ENCODE results near the gene MT1G.
"Not testable (repeated sequence)": the region's sequence is repeated elsewhere in the genome, so short reads cannot be mapped to it uniquely, and the experiment has no call there.

Gene MT1G

DNA sequence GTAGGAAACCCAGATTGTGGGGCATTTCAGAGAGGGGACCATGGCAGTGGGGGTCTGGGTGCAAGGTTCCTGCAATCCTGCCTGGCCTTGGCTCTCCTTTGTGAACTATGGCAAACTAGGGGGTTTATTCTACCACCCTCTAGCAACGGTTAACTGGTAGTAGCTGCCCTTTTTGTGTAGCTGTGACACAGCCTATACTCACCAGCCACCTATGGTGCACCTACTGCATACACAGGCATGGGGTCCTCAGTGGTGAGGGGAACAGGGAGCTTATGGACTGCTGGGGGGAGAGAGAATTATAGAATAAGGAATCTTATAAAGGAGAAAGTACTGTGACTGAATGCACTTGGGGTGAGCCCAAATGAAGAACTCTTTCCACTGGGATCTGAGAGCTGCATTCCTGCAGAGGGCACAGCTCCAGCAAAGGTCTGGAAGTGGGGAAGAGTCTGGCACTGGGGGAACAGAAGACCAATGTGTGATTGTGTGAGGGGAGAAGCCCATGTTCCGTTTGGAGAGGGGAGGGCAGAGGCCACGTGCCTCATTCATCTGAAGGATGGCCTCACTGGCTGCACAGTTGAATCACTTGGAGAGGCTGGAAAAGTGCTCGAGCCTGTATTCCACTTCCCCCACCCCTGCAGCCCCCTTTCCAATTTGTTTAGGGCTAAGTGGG, 16.5 kb upstream of the MT1G start:
- DNase-seq: no peak

DNA sequence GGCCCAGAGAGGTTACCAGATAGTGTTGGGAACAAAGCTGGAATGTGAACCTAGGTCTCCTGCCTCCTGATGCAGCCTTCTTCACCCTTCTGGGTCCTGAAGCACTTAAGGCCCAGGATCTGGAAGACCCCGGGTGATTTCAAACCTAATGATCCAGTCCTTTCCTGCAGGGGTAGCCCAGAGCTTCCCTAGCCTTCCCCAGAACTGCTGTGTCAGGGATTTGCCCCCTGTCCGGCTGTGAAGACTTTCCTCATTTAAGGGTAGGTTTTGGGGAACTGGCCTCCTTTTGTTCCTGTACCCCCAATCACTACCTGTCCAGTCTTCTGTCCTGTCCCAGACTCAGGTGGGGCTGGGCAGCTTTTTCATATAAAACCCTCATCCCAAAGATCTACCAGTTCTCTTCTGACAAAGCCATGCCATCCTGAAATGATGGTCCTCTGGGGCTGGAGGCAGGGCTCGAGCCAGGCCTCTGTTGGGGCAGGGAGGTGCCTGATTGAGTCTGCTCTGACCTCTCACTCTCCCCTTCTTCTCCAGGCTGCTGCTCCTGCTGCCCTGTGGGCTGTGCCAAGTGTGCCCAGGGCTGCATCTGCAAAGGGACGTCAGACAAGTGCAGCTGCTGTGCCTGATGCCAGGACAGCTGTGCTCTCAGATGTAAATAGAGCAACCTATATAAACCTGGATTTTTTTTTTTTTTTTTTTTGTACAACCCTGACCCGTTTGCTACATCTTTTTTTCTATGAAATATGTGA, 15.7 kb upstream of the MT1G start:
- no peak for DNase-seq

DNA sequence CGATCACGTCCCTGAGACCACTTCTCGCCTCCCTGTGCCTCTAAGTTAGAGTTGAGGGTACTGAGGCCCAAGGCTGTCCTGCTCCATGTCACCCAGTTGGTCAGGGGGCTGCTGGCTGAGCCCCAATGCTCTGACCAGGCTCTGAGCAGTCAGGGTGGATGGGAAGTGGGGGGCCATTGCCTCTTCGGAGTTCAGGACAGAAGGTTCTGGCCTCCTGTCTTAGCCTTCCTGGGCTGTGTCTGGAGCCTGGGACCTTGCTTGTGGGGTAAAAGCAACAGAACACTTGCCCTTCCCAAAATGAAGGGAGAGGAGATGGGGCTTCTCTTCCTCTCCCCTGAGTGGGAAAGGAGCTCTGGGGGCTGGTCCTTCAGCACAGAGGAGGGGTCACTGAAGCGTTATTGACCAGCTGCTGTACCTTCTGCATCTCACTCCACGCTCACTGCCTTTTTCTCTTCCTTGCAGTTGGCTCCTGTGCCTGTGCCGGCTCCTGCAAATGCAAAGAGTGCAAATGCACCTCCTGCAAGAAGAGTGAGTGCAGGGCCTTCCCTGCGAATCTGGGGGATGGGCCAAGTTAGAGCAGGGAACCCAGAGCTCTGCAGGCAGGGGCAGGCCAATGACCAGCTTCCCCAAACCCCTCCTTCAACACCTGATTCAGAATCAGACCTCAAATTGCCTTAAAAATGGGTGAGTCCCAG, 15.0 kb upstream of the MT1G start:
- DNase-seq: no peak

DNA sequence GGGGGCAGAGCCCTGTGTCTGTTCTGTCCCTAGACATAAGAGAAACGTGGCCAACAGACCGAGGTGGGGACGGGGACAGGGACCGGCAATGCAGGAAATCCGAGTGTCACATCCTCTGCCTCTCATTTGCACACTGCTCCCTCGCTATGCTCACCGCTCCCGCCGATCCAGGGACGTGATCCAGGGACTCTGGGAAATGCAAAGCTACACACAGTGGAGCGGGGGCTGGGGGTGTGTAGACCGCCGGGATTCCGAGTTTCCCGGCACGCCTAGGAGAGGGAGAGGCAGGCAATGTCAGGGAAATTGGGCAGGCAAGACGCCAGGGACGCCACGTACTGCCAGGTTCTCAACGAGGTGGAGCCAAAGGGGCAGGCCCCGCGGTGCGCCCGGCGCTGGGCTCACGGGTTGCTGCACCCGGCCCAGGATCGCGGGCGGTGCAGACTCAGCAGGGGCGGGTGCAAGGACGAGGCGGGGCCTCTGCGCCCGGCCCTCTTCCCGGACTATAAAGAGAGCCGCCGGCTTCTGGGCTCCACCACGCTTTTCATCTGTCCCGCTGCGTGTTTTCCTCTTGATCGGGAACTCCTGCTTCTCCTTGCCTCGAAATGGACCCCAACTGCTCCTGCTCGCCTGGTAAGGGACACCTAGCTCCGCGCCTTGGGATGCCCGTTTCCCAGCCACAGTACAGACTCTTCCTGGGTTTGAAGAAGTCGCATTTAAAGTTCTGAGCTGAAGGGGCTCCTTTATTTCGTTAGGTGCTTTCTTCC, 14.3 kb upstream of the MT1G start, which contains the start of gene MT1X:
MT1X (plus strand) TSS at position 532 of the 764 bp plus-strand sequence; CDS start at position 603, 71 bp downstream.
- peak; percentile 93 for DNase-seq

DNA sequence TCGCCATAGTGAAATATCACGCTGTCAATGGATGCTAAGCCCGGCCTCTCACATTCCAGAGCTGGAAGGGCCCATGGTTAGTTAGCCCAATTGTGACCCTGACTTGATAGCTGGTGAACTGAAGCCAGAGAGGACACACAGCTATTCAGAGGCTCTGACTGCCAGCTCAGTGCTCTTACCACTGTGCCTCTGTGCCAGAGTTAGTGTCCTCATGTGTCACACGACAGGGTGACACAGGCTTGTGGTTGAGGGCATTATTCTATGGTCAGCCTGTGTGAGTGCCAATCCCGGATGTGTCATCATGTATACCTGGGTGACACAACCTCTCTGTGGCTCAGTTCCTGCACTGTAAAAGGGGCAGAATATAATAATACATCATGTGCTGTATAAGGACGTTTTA, 12.0 kb upstream of the MT1G start:
- DNase-seq: no peak

DNA sequence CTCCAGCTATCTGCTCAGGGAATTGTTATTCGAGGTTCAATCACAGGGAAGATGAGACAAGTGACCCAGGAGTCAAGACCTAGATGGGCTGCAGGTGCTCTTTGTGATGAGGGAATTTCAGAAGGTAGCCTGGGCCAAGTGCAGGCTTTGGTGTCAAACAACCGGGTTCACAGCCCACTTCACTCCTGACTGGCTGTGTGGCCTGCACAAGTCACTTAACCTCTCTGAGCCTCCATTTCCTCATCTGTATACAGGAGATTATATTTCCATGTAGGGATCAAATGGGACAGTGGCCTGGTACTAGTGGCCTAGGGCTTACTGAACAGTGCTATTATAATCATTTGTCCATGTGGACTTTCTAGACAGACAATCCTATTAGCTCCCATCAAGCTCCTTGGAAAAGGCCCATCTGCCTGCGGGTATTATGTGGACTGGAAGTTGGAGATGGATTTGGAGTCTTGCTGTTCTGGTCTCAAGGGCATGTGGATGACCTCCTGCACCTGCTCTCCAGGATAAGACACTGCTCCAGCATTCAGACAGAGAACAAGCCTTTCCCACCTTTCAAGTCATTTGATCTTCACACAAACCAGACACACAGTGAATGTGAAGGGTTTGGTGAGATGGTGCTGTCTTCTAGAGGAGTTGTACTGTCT, 11.3 kb upstream of the MT1G start:
- no peak for DNase-seq

DNA sequence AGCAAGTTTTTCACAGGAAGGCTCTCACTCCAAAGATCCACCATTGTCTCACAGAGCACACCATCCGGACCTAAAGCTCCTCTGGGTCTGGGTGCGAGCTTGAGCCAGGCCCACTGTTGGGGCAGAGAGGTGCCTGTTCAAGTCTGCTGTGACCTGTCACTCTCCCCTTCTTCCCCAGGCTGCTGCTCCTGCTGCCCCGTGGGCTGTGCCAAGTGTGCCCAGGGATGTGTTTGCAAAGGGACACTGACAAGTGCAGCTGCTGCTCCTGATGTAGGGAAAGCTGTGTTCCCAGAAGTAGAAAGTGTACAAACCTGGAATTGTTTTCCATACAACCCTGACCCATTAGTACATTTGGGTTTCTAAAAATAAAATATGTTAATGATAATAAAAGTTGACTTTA, 9.6 kb upstream of the MT1G start:
- DNase-seq: no peak

DNA sequence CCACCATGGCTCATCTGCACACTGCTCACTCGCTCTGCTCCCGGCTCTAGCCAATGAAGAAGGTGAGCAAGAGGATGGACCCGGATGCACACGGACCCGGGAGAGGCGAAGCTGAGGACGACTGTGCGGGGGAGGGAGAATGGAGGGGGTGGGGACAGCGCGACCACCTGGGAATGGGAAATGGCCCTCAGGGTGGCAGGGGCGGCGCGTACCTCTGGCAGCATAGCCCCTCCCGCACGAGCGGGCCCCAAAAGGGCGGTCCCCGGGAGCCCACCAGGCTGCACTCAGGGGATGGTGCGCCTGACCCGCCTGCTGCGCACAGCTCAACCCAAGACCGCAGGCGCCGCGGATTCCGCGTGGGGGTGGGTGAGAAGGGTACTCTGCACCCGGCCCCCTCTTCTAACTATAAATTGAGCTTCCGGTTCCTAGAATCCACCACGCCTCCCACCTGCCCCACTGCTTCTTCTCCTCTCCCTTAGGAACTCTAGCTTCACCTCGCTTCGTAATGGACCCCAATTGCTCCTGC, 7.9 kb upstream of the MT1G start:
- no peak for DNase-seq

DNA sequence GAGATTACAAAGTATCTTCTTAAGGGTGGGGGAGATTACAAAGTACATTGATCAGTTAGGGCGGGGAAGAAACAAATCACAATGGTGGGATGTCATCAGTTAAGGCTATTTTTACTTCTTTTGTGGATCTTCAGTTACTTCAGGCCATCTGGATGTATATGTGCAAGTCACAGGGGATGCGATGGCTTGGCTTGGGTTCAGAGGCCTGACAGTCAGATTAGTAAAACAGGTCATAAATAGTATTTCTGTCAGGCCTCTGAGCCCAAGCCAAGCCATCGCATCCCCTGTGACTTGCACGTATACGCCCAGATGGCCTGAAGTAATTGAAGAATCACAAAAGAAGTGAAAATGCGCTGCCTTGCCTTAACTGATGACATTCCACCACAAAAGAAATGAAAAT, 6.7 kb upstream of the MT1G start:
- DNase-seq: not testable (repeated sequence)

DNA sequence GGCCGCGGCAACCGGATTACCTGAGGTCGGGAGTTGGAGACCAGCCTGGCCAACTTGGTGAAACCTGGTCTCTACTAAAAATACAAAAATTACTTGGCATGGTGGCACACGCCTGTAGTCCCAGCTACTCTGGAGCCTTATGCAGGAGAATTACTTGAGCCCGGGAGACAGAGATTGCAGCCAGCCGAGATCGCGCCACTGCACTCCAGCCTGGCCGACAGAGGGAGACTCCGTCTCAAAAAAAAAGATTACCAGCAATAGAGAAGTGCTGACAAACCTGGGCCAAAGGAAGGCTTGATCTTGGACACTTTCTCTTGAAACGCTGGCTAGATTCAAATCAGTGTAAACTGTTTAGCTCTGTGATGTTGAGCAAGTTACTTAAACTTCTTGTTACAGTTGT, 6.1 kb upstream of the MT1G start:
- DNase-seq: peak; percentile 73

DNA sequence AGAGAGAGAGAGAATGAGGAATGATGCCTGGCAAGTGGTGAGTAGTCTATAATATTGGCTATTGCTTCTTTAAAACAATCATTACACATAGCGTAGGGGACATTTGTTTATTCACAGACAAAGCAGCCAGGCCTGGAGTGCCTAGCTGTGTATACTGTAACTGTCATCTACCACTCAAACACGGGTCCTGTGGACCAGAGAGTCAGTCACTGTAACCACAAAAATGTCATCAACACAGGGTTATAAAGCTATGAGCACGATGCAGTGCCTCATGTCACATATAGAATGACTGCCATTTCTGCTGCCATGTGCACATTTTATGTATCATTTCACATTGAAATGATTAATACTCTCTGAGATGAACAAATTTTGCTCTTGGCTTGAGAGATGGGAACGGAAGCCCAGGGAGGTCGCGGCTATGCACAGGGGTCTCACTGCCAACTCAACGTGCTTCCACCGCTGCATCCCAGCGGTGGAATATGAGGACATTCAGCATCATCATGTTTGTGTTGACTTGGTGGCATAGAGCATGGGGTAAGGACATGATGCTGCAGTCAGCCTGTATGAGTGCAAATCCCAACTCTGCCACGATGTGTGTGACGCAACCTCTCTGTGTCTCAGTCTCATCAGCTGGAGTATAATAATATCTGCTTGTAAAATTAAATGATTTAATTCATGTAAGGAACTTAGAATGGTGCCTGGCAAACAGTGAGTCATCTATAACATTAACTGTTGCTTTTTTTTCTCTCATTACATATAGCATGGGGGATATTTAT, 5.1 kb upstream of the MT1G start:
- no peak for DNase-seq

DNA sequence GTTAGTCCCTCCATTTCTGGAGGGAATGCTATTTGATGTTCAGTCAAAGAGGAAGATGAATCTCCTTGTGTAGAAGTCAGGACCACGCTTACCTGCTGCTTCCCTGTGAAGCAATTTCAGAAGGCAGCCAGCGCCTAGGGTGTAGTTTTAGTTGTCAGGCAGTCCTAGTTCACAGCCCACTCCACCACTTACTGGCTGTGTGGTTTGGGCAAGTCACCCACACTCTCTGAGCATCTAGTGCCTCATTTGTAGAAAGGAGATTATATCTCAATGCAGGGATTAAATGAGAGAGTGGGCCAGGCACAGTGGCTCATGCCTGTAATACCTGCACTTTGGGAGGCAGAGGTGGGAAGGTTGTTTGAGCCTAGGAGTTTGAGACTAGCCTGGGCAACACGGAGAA, 4.3 kb upstream of the MT1G start:
- DNase-seq: not testable (repeated sequence)

DNA sequence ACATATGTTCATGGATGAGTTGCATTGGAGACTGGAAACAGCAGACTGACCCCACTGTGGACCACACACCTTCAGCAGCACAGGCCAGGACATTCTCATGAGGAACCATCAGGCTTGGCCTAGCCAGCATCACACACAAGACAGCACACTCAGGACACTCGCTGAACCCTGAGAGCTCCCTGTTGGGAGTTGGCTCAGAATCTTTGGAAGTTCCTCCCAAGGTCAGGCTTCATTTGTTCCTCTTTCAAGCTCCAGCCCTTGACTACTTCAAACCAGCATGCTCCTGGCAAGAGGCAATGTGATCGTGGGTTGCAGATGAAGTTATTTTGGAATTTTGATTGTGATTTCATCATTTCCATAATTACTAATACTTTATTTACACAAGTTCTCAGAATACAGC, 3.8 kb upstream of the MT1G start:
- DNase-seq: not testable (repeated sequence)

DNA sequence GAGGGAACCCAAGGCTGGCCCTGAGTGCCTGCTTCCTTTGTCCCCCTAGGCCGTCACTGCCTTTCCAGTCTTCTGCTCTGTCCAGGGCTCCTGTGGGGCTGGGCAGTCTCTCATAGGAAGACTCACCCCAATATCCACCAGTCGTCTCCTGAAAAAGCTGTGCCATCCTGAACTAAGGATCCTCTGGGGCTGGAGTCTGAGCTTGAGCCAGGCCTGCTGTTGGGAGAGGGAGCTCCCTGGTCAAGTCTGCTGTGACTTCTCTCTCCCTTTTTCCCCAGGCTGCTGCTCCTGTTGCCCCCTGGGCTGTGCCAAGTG, 2.7 kb upstream of the MT1G start:
- DNase-seq: no peak

DNA sequence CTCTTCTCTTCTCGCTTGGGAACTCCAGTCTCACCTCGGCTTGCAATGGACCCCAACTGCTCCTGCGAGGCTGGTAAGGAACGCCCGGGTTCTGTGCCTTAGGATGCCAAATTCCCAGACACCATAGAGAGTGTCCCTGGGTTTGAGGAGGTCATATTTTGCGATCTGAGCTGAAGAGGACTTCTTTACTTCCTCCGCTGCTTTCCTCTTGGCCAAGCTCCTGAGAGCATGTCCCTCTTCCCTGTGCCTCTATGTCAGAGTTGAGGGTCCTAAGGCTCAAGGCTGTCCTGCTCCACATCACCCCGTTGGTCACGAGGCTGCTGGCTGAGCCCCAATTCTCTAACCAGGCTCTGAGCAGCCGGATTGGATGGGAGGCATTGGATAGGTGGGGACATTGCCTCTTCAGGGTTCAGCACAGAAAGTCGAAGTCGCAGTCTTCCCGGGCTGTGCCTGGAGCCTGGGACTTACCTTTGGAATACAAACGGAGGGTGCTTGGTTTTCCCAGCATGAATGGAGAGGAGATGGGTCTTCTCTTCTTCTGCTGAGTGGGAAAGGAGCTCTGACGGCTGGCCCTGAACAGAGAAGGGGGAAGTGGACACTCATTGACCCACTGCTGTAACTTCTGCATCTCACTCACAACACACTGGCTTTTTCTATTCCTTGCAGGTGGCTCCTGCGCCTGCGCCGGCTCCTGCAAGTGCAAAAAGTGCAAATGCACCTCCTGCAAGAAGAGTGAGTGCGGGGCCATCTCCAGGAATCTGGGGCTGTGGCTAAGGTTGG, 2.2 kb upstream of the MT1G start:
- DNase-seq: no peak

DNA sequence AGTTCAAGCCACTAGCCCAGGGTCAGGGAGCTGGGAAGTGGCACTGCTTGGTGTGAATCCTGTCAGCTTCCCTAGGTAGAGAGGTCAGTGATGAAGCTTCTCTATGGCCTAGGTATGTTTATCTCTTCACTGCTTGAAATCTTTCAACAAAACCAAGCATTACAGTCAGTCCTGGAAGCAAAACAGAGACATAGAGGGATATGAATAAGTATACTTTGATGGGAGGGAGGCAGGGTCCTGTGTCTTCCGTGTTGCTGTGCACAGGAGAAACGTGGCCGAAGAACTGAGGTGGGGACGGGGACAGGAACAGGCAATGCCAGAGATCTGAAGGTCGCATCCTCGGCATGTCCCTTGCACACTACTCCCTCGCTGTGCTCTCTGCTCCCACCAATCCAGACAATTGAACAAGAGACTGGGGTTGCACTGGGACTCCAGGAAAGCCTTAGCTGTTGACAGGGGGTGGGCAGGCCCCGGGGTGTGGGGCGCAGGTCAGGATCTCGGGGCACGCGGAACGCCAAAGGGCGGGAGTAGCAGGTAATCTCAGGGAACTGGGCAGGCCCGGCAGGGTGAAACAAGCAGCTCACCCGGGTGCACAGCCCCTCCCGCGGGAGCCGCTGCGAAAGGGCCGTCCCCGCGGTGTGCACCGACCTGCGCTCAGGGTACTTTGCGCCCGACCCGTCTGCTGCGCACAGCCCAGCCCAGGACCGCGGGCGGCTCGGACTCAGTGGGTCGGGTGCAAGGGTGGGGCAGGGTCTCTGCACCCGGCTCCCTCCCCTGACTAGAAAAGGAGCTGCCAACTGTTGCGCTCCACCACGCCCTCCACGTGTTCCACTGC, 1.4 kb upstream of the MT1G start, which contains the start of gene MT1H:
MT1H (plus strand) TSS at position 810 of the 835 bp plus-strand sequence. CDS start 71 bp downstream, outside the sequence.
- DNase-seq: no peak

DNA sequence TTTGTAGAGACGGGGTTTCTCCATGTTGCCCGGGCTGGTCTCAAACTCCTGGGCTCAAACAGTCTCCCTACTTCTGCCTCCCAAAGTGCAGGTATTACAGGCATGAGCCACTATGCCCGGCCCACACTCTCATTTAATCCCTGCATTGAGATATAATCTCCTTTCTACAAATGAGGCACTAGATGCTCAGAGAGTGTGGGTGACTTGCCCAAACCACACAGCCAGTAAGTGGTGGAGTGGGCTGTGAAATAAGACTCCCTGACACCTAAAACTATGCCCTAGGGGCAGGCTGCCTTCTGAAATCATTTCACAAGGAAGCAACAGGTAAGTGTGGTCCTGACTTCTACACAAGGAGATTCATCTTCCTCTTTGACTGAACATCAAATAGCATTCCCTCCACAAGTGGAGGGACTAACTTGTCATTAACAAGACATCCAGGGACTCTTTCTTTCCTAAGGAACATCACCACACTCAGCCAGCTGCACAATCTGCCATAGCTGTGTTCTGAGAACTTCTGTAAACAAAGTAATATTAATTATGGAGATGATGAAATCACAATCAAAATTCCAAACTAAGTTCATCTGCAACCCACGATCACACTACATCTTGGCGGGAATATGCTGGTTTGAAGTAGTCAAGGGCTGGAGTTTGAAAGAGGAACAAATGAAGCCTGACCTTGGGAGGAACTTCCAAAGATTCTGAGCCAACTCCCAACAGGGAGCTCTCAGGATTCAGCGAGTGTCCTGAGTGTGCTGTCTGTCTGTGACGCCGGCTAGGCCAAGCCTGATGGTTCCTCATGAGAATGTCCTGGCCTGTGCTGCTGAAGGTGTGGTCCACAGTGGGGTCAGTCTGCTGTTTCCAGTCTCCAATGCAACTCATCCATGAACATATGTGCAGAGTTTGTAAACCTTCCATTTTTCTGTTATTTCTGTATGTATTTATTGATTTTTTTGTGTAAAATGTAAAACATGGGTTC, 2.3 kb downstream of the MT1G start:
- not testable (repeated sequence) for DNase-seq

DNA sequence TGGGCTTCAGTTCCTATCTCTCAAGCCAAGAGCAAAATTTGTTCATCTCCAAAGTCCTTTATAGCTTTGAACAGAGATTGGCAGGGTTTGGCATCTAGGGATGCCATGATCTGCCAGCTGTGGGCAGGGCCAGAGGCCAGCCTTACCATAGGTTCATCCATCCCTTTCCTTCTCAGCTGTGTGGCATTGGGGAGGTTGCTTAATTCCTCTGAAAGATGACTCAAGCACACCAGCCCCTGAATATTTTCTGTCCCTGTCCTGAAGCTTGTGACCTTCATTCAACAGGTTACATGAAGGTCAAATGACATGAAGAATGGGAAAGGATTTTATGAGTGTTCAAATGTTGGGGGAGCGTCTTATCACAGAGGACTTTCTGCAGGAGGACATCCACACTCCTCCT, 3.4 kb downstream of the MT1G start:
- no peak for DNase-seq
